GM18909 (cell line): Measurements from ENCODE around the gene CPED1.
"Not testable (repeated sequence)": the region's sequence is repeated elsewhere in the genome, so short reads cannot be mapped to it uniquely, and the experiment has no call there.

ENCODE experiments used
- ATAC-seq: cut with Tn5 transposase; IDR thresholded peaks from one replicate; pipeline ENCODE4 v1.9.1; 2021; ENCODE audit warnings: mild to moderate bottlenecking; ENCODE audit not compliant: unreplicated experiment, poor library complexity

Gene CPED1

DNA sequence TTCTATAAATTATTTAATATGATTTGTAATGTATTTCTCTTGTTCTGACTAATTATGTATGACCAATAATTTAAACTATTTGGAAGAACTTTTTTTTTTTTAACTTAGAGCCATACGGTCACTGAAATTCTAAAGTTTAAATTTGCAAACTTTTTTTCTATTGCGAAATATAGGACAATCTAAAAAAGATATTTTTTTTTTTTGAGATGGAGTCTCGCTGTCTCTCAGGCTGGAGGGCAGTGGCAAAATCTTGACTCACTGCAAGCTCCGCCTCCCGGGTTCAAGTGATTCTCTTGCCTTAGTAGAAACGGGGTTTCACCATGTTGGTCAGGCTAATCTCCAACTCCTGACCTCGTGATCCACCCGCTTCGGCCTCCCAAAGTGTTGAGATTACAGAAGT lies 130.5 kb downstream of the CPED1 start:
- no peak for ATAC-seq

DNA sequence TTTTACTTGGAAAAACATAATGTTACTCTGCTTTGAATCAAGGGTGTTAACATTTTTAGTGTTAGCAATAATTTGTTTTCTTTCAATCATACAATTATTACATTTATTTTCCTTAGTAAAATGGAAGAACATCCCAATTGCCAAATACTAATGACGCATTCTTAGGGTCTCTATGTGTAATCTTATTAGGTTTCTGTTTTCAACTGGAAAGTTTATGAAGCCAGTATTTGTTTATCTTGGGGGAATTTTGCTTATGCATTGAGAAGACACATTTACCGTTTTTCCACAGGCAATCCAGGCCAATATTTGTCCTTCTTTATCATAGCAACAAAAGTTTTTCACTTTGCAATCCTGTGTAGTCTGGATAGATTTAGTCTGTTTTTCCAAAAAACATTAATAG lies 134.5 kb downstream of the CPED1 start:
- ATAC-seq = no peak

DNA sequence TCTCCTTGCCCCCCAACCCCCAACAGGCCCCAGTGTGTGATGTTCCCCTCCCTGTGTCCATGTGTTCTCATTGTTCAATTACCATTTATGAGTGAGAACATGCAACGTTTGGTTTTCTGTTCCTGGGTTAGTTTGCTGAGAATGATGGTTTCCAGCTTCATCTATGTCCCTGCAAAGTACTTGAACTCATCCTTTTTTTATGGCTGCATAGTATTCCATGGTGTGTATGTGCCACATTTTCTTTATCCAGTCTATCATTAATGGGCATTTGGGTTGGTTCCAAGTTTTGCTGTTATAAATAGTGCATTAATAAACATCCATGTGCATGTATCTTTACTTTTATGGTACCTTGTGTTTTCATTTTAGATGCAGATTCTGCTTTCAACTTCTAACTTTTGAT lies 136.9 kb downstream of the CPED1 start:
- not testable (repeated sequence) for ATAC-seq

DNA sequence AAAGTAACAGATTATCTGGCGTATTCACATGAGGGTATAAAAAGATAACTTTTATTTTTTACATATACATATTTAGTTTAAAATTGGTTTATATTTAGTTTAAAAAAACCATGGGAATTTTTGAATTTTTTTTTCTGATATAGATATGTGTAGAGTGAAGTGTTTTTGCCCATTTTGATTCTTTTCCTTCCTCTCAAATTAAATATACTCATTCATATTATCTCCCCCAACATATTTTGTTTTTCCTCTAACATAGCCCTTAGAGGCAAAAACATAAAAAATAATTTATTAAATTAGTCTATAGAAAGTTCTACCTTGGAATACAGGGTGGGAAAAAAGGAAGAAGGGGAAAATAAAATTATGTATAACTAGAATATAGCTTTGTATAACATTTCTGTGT lies 137.7 kb downstream of the CPED1 start:
- no peak for ATAC-seq

DNA sequence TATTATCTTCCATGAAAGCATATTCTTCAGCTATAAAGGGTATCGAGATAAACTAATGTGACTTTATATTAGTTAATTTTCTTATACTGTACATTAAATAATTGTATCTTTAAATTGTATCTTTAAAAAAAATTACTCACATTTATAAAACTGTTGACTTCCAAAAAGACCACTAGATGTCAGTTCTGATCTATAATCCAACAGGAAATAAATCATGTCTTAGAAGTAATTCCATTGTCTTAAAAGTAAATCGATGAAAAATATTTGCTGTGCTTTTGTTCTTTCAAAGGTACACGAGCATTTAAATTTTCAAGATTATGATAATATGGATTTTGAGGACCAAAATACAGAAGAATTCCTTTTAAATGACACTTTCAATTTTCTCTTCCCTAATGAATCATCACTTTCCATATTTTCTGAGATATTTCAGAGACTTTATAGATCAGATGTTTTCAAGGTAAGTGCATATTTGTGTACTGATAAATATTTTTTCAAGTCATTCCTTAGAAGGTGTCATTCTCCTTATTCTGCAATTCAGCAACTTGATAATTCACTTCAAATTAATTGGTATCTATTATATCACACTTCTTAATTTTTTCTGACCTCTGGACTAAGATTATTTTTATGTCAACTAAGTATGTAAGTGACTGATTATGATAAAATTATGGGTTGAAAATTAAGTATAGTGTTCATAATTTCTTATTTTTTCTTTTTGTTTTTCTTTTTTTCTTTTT lies 138.5 kb downstream of the CPED1 start:
- ATAC-seq = no peak

DNA sequence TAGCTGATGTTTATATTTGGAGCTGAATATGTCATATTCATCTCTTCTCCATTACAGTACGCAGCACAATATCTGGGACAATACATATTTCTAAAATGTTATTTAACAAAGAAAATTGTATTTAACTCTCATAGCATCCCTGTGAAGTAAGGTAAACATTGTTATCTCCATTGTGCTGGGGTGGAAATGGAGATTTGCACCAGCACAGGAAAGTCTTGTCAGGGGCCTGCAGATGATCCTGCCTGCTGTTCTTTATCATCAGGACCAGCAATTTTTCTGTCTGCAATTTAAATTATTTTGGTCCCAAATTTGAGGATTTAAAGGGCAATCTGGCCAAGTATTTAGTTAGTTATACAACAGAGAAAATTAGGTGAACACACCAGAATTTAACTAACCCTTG lies 144.4 kb downstream of the CPED1 start:
- ATAC-seq = no peak

DNA sequence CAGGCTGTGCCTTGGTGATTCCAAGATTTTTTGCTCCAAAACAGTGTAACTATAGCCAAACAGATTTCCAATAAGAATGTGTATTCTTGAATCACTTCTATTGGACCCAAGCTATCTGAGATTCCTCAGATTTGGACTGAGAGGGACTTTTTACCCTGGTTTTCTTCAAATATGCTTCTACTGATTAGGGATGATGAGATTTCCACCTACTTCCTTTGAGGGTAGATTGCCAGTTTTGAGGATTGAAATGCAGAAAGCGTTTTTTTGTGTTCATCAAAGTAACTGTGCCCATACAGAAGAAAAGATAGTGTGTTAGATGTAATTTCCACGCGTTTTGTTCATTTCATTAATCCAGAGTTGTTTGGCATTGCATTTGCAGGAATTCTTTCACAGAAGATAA lies 144.9 kb downstream of the CPED1 start:
- ATAC-seq = no peak

DNA sequence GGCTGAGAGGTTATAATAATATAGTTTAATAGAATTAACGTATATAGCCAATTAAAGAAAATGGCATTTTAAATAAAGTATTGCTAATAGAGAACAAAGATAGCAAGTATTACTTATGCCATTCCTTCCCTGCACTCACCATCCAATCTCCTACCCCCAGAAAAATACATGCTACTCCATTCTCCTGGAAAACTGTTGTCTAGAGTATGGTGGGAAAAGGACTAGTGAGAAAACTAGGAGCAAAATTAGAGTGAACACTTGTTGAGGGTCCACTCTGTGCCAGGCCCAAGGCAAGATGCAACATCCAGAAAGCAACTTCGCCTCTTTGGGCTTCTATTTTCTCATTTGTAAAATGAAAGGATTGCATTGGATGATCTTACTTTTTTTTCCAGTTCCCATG lies 149.1 kb downstream of the CPED1 start:
- ATAC-seq = no peak

DNA sequence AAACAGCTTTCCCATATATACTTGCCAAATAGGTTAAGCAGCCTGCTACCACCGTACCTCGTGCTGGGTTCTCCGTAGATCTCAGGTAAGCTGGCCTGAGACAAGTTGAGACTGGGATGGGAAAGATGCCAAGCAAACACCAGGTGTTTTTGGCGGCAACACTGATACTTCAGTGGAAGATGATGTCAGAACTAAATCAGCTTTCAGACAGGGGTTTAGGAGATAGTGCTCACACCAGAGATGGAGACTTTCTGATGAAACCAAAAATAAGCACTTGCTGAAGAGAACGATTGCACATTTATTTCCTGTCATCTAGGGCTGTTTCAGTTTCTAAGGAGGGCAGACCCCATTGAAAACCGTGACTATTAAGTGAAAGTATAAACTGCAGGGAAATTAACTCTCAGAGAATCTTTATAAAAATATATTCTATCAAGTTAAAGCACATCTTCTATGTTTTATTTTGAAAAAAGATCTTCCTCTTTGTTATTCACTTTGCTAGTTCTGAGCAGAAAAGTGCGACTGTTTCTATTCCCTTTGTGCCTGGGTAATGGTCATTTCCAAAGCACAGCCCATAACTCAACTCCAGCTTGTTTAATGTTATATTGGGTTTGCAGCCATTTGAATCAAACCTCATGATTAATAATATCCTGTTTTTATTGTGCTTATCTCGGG lies 149.9 kb downstream of the CPED1 start:
- ATAC-seq = peak; percentile 100

DNA sequence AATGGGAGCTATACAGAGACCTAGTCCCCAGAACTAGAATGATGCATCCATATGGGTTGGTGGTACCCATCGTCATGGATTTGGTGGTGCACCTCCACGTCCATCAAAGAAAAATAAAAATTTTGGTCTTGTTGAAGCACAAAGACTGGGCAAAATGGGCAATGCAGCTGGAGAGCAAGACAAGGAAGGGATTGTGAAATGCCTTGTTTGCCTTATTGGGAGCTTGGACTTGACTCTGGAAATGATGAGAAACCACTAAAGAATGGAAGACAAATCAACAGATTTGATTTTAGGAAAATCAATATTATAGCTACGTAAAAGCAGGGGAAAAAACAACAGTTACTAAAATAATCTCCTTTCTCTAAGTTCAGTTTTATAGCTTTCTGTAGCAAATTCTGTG lies 150.9 kb downstream of the CPED1 start:
- ATAC-seq = no peak

DNA sequence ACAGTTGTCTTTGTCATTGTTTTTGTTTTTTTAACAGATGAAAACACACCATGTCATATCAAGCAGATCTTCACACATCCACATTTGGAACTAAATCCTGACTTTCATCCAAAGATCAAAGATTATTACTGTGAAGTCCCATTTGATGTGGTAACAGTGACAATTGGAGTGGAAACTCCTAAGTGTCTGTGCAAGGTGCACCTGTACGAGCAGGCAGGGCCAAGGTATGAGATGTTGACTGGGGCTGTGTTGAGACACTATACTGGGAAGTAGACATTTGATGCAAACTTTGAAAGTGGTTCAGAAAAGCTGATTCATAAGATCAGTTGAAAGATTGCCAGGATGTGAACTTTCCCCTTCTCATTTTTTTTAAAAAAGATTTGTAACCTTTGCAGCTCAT lies 152.3 kb downstream of the CPED1 start:
- ATAC-seq = no peak

DNA sequence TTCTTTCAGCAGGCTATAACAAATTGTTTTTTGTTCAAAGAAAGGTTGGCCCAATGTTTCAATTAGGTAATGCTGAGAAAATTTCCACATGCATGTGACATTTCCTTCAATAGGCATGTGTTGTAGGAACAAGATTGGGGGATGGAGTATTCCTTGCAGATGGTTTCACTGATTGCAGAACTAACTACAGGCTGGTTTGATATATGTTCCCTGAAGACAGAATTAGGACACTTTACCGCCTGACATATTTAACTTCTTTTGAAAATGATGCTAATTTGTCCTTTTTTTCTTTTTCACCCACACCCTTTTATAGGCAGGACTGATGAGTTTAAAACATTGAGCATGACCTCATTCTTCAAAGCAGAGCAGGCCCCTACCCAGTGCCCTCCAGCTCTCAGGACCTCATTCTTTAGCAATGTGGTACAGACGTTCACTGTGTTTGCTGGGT lies 163.3 kb downstream of the CPED1 start:
- ATAC-seq = no peak

DNA sequence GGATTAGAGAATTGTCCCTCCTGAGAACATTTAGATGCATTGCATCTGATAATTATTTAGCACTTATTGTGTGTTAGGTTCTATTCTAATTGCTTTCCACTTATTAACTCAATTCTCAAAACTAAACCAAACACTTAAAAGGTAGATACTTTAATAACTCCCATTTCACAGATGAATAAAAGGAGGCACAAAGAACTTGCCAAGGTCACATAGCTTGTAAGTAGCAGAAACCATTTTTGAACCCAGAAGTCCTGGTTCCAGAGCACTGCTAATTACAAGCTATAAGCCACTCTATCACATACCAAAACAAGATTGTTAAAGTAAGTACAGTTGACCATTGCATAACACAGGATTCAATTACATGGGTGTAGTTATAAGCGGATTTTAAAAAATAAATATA lies 164.9 kb downstream of the CPED1 start:
- ATAC-seq = no peak

DNA sequence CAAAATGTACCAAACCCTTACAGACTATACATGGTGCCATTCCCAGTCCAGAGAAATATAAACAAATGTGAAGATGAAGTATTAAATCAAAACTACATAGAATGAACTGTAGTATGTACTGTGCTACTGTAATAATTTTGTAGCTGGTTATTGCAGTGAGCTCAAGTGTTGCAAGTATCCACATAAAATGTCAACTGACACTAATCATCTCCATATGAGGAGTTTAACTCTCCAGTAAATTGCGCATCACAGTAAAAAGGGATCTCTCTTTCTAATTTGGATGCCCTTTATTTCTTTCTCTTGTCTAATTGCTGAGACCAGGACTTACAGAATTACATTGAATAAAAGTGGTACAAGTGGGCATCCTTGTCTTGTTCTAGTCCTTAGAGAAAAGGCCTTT lies 165.5 kb downstream of the CPED1 start:
- ATAC-seq = no peak

DNA sequence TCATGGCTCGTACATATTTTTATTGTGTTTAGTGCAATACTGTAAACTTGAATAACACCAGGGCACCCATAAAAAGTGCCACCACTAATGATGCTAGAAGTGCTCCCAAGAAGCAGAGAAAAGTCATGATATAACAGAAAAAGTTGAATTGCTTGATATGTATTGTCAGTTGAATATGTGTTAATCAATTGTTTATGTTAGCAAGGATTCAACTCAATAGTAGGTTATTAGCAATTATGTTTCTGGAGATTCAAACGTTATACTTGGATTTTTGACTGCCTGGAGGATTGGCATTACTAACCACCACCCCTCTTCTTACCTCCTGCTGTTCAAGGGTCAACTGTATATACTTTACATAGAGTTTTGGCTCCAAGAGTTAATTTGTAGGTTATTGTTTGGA lies 168.3 kb downstream of the CPED1 start:
- ATAC-seq = no peak

DNA sequence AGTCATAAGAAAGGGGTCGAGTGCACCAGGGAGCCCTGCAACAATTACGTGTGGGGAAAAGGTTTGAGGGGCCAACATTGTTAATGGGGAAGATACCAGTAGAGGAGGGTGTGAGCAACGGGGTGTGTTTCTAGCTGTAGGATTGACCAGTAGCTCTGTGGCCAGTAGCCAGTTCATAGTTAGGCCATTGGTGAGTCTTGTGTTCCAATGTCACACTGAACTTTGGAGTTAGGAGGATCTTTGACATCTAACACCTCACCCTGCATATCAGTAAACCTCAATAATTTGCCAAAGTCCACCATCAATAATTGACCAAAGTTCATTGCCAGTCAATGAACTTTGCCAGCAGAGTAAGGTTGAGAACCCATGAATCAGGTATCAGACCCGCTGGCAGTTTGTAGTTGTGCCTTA lies 168.8 kb downstream of the CPED1 start:
- ATAC-seq = no peak

DNA sequence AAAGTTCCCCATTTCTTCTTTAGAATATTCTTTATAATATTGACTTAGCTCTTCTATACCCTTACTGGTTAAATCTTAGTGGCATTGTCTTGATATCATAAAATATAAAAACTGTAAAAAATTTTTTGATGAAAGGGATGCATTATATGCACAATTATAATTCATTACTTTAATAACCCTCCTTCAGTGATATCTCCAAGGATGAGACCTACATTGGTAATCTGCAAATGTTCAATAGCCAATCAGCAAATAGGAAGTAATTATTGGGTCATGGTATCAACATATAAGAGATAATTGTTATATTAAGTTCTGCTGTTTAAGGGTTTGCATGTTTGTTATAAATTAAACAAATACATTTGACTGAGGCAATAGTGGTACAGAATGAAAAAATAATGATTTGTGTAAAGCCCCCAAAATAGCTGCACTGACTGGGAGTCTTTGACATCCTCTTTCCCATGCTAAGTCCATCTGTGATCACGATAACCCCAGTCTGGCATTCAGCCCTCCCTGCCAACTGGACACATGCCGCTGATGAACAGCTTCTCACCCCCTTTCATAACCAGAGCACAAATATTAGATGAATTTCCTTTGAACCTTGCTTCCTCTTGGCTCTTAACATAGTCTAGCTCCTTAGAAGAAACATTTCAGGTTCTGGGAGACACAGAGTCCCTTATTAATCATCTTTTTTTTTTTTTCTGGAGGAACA lies 169.5 kb downstream of the CPED1 start:
- no peak for ATAC-seq

DNA sequence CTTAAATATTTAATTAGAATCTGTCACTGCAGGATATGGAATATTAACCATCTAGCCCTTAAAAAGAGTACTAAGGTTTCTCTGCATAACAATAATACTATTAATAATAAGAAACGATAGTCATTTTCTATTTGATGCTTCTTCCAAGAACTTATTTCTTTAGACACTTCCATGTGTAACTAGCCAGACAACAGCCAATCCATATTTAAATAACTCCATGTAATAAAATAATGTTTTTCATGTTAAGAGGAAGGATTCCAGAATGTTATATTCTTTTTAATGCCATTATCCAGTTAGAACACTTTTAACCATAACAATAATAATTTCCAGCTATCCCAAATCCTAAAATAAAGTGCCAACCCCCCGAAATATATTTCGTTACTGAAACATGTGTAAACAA lies 170.2 kb downstream of the CPED1 start:
- no peak for ATAC-seq

DNA sequence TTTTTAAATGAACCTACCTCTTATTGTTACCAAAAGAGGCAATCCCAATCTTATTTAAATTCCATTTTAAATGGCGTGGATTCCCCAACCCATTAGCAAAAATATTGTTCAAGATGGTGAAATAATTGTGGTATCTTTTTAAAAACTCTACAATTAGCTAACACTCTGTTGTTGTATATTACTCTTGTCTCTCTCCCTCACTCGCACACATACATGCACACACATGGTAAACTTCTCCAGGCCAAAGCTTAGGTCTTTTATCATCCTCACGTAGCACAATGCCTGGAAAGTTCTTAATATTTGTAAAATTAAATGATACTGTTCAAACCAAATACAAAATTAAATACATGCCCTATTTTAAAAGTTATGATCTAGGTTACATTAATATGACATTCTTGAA lies 171.0 kb downstream of the CPED1 start:
- no peak for ATAC-seq

DNA sequence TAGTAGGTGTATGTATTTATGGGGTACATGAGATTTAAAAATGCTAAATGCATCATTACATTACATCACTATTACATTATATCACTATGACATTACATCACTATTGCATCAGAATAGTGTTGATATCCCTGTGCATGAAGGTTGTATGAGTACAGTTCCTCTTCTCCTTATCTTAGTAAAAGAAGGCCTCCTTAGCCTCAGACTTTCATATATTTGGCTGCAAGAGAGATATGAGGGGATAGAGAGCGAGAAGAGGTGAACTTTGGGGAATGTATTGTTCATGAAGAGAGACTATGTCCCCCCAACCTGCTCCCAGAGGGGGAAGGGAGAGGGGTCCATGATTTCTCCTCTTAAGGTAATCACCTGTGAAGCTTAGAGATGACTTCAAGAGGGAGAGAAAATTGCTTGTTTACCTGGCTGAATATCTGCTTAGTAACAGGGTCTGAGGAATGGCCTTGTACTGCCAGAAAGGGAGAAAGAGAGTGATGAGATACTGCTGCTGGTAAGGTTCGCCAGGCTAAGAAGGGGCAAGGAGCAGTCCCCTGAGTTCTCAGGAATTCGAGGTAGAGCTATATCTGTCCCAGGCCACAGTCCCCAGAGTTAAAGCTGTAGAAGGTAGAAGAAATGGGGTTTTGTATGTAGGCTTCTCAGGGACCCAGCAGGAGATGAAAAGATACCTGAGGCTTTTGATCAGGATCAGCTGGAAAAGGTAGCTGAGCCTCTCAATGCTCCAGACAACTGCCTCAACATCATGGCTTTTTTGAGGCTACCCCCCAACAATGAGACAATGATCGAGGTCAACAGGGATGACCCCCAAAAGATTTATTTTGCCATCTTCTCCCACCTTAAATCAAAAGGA lies 171.9 kb downstream of the CPED1 start:
- ATAC-seq = no peak

DNA sequence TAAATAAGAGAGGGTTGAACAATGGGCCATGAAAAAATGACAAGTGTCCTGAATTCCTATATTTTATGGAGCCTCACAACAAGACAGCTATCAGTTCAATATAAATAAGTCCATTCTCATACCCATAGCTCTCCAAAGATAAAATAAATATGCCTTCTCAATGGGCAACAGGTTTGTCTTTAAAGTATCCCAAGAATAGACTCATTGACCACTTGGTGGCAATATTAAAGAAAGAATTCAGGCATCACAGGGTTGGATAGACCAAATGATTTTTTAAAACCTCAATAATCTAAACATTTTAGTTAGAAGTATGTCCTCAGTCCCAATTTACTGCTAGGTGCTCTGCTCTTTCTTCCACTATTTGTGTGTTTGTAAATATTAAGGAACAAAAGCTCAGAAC lies 175.2 kb downstream of the CPED1 start:
- ATAC-seq = no peak
